WERI-Rb-1 (cell line): ENCODE measurements around the gene KLHL42.

Source experiments
- DNase-seq: peaks from one replicate; pipeline ENCODE4 v3.0.0-alpha.2; 2020
- H3K27ac ChIP-seq: fragments of 250-450 bp; sonication (Bioruptor Pico); 2 replicates; pipeline ENCODE4 v1.5.1; 2020; ENCODE audit warnings: mild to moderate bottlenecking, moderate library complexity
- H3K27me3 ChIP-seq: fragments of 250-450 bp; sonication (Bioruptor Pico); 2 replicates; pipeline ENCODE4 v1.5.1; 2021; ENCODE audit warnings: mild to moderate bottlenecking, low read depth, moderate library complexity; ENCODE audit not compliant: insufficient read depth, severe bottlenecking
- H3K36me3 ChIP-seq: fragments of 250-450 bp; sonication (Bioruptor Pico); 2 replicates; pipeline ENCODE4 v1.5.1; 2020; ENCODE audit warnings: mild to moderate bottlenecking, moderate library complexity
- H3K4me3 ChIP-seq: 2 replicates; pipeline ENCODE4 v1.5.1; 2011; ENCODE audit warnings: low read depth, mild to moderate bottlenecking, control low read depth, low read length
- H3K9me3 ChIP-seq: fragments of 250-450 bp; sonication (Bioruptor Pico); 2 replicates; pipeline ENCODE4 v1.5.1; 2021; ENCODE audit warnings: mild to moderate bottlenecking, moderate library complexity; ENCODE audit not compliant: severe bottlenecking
- TF ChIP-seq, protein P1 (sequence below): IDR thresholded peaks from 2 replicates; pipeline ENCODE4 v1.5.1; 2011; ENCODE audit warnings: low read depth, mild to moderate bottlenecking, control low read depth, inconsistent platforms, low read length

Gene KLHL42

DNA sequence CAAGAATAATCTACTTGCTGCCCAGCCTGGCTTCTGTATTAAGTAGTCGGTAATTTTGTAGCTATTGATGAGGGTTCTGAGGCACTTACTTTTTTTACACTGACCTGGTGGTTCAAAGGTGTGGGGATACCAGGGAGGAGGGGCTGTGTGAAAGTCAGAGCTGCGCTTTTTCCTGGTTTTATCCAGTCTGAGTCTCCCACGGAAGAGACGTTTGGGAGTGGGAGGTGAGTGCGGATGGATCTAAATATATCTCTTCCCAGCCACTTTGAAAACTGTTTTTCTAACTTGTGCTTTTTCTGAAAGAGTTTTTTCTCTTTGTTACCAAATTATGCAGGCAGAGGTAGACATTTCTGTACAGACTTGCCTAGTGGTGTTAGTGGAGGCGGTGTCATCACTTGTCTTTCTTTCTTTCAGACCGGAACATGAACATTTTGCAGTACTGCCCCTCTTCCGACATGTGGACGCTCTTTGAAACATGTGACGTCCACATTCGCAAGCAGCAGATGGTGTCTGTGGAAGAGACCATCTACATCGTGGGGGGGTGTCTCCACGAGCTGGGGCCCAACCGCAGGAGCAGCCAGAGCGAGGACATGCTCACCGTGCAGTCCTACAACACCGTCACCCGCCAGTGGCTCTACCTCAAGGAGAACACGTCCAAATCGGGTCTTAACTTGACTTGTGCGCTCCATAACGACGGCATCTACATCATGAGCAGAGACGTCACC is 17.4 kb downstream of the KLHL42 start:
- H3K27ac ChIP-seq = no peak overlapping the region
- H3K9me3 ChIP-seq = no peaks in the 10 kb centered on the region
- H3K4me3 ChIP-seq = no peak overlapping the region
- TF ChIP-seq, protein P1, sequence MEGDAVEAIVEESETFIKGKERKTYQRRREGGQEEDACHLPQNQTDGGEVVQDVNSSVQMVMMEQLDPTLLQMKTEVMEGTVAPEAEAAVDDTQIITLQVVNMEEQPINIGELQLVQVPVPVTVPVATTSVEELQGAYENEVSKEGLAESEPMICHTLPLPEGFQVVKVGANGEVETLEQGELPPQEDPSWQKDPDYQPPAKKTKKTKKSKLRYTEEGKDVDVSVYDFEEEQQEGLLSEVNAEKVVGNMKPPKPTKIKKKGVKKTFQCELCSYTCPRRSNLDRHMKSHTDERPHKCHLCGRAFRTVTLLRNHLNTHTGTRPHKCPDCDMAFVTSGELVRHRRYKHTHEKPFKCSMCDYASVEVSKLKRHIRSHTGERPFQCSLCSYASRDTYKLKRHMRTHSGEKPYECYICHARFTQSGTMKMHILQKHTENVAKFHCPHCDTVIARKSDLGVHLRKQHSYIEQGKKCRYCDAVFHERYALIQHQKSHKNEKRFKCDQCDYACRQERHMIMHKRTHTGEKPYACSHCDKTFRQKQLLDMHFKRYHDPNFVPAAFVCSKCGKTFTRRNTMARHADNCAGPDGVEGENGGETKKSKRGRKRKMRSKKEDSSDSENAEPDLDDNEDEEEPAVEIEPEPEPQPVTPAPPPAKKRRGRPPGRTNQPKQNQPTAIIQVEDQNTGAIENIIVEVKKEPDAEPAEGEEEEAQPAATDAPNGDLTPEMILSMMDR = no peak
- H3K36me3 ChIP-seq = peaks cover 55% of the 10 kb centered on the region
- DNase-seq = no peak
- H3K27me3 ChIP-seq = no peaks in the 10 kb centered on the region

DNA sequence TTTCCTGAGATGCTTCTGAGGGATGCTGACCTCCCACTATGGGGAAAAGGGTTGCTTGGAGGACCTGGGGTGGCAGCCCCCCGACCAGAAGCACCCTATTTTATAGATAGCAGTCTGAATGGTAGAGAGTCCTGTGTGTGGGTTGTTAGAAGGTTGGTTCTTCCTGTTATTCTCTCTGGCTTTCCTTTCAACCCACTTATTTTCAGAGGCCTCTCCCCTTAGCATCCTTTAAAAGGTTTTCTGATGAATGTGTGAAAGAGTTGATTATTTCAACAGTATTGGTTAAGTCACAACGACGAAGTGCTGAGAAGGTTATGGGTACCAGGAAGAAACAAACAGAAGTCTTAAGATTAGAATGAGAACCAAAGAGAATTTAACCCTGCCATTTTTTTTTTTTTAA is 20.8 kb downstream of the KLHL42 start:
- Histone ChIP-seq H3K27ac (no peak overlapping the region), H3K9me3 (no peaks in the 10 kb centered on the region), H3K36me3 (peaks cover 33% of the 10 kb centered on the region), H3K4me3 (no peak overlapping the region), H3K27me3 (no peaks in the 10 kb centered on the region)
- TF ChIP-seq, protein P1 = no peak
- no peak for DNase-seq

DNA sequence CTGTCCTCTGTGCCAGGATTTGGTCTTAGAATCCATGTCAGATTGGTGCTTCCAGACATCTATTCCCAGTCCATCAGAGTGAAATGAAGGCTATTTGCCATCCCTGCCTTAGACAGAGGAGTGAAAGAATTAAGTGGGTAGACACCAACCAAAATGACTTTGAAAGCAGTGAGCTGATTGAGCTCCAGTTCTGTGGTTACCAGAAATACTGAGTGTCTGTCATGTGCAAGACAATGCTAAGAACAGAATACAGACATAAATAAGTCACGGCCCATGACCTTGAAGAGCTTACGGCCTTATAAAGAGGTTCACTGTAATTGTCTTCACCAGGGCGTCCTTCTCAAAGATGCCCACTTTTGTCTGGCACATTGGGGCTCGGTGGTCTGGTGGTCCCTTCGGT is 21.6 kb downstream of the KLHL42 start:
- TF ChIP-seq, protein P1 = no peak
- H3K4me3 ChIP-seq = no peak overlapping the region
- no peak overlapping the region for H3K27ac ChIP-seq
- no peaks in the 10 kb centered on the region for H3K9me3 ChIP-seq
- H3K36me3 ChIP-seq = peaks cover 25% of the 10 kb centered on the region
- no peak for DNase-seq
- no peaks in the 10 kb centered on the region for H3K27me3 ChIP-seq

DNA sequence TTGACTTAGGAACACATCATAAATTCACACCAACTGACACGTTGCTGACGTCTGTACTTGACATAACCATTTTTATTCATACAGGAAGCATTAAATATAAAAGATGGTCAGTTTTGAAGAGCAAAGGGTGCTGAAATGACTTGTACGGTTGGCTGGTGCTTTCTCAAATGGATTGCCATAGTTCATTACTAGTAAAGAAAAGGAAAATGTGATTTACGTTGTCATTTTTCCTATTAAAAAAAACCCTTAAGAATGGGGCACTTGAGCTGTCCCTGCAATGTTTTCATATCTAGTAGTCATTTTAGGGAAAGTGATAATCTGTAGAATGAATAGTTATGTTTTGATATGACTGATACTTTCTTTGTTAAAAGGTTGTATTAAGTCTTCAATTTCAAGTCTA is 22.5 kb downstream of the KLHL42 start:
- TF ChIP-seq, protein P1 = no peak
- no peak overlapping the region for H3K27ac ChIP-seq
- H3K36me3 ChIP-seq = peaks cover 16% of the 10 kb centered on the region
- no peak overlapping the region for H3K4me3 ChIP-seq
- no peaks in the 10 kb centered on the region for H3K27me3 ChIP-seq
- no peaks in the 10 kb centered on the region for H3K9me3 ChIP-seq
- DNase-seq = no peak

DNA sequence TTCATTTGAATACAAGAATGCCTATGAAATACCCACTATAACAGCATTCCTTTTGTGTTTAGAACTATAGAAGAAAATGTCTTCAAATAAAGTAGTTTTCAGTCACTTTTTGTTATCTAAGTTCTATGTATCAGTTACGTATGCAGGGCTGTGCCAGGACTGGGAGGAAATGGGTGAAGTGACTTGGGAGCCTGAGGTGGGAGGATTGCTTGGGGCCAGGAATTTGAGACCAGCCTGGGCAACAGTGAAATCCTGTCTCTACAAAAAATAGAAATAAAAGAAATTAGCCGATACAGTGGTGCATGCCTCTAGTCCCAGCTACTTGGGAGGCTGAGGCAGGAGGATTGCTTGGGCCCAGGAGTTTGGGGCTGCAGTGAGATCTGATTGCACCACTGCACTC is 22.9 kb downstream of the KLHL42 start:
- H3K27ac ChIP-seq = no peak overlapping the region
- no peaks in the 10 kb centered on the region for H3K27me3 ChIP-seq
- no peak for DNase-seq
- no peaks in the 10 kb centered on the region for H3K9me3 ChIP-seq
- H3K36me3 ChIP-seq = peaks cover 12% of the 10 kb centered on the region
- TF ChIP-seq, protein P1 = no peak
- no peak overlapping the region for H3K4me3 ChIP-seq

DNA sequence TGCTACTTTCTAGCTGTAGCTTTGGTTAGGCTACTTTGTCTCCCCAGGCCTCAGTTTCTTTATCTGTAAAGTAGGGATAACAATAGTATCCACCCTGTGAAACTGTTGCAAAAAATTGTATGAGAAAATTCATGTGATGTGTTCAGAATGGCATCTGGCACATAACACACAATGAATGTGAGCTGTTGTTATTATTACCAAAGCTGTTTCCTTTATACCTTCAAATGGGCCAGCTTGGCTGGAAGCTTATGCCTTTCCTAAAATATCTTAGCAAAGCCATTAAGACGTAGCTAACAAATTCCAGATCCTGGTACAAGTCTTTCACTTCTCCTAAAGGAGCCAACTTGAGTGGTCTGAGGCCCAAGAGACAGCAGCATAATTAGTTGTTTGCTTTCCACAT is 25.2 kb downstream of the KLHL42 start:
- no peaks in the 10 kb centered on the region for H3K9me3 ChIP-seq
- no peak for DNase-seq
- no peaks in the 10 kb centered on the region for H3K27me3 ChIP-seq
- TF ChIP-seq, protein P1 = no peak
- H3K4me3 ChIP-seq = no peak overlapping the region
- H3K27ac ChIP-seq = no peak overlapping the region
- H3K36me3 ChIP-seq = no peaks in the 10 kb centered on the region
